ENCODE measurements around the gene PANX3.

DNA sequence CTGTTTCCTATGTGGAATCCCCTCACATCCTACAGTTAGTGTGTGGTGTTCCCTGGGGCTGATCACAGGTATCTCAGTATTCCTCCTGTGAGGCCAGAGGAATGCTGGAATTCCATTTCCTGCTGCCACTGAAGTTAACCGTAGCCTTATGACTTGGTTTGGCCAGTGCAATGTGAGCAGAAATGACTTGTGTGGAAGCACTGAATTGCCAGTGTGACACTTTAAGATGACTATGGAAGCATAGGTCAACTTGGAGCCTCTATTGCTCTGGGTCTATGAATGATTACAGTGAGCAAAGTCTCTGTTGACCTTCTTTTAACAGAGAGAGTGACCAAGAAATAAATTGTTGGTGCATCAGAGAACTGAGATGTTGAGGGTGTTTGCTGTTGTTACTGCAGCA, 28.0 kb downstream of the PANX3 start:
- TF ChIP-seq, protein P1, sequence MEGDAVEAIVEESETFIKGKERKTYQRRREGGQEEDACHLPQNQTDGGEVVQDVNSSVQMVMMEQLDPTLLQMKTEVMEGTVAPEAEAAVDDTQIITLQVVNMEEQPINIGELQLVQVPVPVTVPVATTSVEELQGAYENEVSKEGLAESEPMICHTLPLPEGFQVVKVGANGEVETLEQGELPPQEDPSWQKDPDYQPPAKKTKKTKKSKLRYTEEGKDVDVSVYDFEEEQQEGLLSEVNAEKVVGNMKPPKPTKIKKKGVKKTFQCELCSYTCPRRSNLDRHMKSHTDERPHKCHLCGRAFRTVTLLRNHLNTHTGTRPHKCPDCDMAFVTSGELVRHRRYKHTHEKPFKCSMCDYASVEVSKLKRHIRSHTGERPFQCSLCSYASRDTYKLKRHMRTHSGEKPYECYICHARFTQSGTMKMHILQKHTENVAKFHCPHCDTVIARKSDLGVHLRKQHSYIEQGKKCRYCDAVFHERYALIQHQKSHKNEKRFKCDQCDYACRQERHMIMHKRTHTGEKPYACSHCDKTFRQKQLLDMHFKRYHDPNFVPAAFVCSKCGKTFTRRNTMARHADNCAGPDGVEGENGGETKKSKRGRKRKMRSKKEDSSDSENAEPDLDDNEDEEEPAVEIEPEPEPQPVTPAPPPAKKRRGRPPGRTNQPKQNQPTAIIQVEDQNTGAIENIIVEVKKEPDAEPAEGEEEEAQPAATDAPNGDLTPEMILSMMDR (IDR thresholded peaks at IDR 0.05; ENCODE audit: poor library complexity, severe bottlenecking), result no peak
- TF ChIP-seq EZH2 (IDR thresholded peaks at IDR 0.05; ENCODE audit: borderline replicate concordance, insufficient read depth, low read length, poor library complexity, severe bottlenecking), result no peak
- TF ChIP-seq POLR2AphosphoS5 (IDR thresholded peaks at IDR 0.05), result no peak
- TF ChIP-seq, protein P2, sequence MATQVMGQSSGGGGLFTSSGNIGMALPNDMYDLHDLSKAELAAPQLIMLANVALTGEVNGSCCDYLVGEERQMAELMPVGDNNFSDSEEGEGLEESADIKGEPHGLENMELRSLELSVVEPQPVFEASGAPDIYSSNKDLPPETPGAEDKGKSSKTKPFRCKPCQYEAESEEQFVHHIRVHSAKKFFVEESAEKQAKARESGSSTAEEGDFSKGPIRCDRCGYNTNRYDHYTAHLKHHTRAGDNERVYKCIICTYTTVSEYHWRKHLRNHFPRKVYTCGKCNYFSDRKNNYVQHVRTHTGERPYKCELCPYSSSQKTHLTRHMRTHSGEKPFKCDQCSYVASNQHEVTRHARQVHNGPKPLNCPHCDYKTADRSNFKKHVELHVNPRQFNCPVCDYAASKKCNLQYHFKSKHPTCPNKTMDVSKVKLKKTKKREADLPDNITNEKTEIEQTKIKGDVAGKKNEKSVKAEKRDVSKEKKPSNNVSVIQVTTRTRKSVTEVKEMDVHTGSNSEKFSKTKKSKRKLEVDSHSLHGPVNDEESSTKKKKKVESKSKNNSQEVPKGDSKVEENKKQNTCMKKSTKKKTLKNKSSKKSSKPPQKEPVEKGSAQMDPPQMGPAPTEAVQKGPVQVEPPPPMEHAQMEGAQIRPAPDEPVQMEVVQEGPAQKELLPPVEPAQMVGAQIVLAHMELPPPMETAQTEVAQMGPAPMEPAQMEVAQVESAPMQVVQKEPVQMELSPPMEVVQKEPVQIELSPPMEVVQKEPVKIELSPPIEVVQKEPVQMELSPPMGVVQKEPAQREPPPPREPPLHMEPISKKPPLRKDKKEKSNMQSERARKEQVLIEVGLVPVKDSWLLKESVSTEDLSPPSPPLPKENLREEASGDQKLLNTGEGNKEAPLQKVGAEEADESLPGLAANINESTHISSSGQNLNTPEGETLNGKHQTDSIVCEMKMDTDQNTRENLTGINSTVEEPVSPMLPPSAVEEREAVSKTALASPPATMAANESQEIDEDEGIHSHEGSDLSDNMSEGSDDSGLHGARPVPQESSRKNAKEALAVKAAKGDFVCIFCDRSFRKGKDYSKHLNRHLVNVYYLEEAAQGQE (IDR thresholded peaks at IDR 0.05; ENCODE audit: borderline replicate concordance), result no peak
- TF ChIP-seq EP300 (conservative IDR thresholded peaks at IDR 0.05; ENCODE audit: poor library complexity, severe bottlenecking), result no peak
- no peak for TF ChIP-seq TAF1 (IDR thresholded peaks at IDR 0.05; ENCODE audit: low read depth)
- TF ChIP-seq RAD21 (conservative IDR thresholded peaks at IDR 0.05), result no peak

All from neural cell (in vitro differentiated cells).